ENCODE measurements around the gene TRIOBP.
A peak's percentile ranks its signal among the peaks of the same experiment; 100 is the strongest.

TRIOBP gene

GRCh38 chr22:37731804-37732471, 35.1 kb downstream of the TRIOBP start:
- no peak for DNase-seq (ENCODE audit: low read depth in 2 of 2)

GRCh38 chr22:37732699-37733607, 36.1 kb downstream of the TRIOBP start:
- DNase-seq (ENCODE audit: low read depth in 2 of 2) = no peak

- DNase-seq (ENCODE audit: low read depth in 2 of 2) = no peak
Measured at GRCh38 chr22:37733625-37734401, 37.0 kb downstream of the TRIOBP start.

- DNase-seq (ENCODE audit: low read depth in 2 of 2) = no peak
Measured at GRCh38 chr22:37734402-37734700, 37.5 kb downstream of the TRIOBP start.

GRCh38 chr22:37734964-37735451, 38.2 kb downstream of the TRIOBP start:
- DNase-seq (ENCODE audit: low read depth in 2 of 2) = no peak

GRCh38 chr22:37739035-37739434, 42.2 kb downstream of the TRIOBP start:
- no peak for DNase-seq (ENCODE audit: low read depth in 2 of 2)

- no peak for DNase-seq (ENCODE audit: low read depth in 2 of 2)
Measured at GRCh38 chr22:37739611-37740049, 42.8 kb downstream of the TRIOBP start.

- DNase-seq (ENCODE audit: low read depth in 2 of 2) = no peak
Measured at GRCh38 chr22:37740455-37741311, 43.8 kb downstream of the TRIOBP start.

- no peak for DNase-seq (ENCODE audit: low read depth in 2 of 2)
Measured at GRCh38 chr22:37741312-37741795, 44.5 kb downstream of the TRIOBP start.

GRCh38 chr22:37742376-37743171, 45.7 kb downstream of the TRIOBP start:
- no peak for DNase-seq (ENCODE audit: low read depth in 2 of 2)

GRCh38 chr22:37744589-37744988, 47.7 kb downstream of the TRIOBP start:
- no peak for DNase-seq (ENCODE audit: low read depth in 2 of 2)

- DNase-seq (ENCODE audit: low read depth in 2 of 2) = peak; percentile 86 to 90
Measured at GRCh38 chr22:37745548-37746365, 48.9 kb downstream of the TRIOBP start.

- DNase-seq (ENCODE audit: low read depth in 2 of 2) = peak in 1 of 2 donors; percentile 17
Measured at GRCh38 chr22:37746366-37747079, 49.7 kb downstream of the TRIOBP start.

- no peak for DNase-seq (ENCODE audit: low read depth in 2 of 2)
Measured at GRCh38 chr22:37747080-37747714, 50.3 kb downstream of the TRIOBP start.

- no peak for DNase-seq (ENCODE audit: low read depth in 2 of 2)
Measured at GRCh38 chr22:37747715-37748100, 50.9 kb downstream of the TRIOBP start.

- DNase-seq (ENCODE audit: low read depth in 2 of 2) = no peak
Measured at GRCh38 chr22:37748659-37749058, 51.8 kb downstream of the TRIOBP start.

- no peak for DNase-seq (ENCODE audit: low read depth in 2 of 2)
Measured at GRCh38 chr22:37749226-37749625, 52.4 kb downstream of the TRIOBP start.
